Loucy (cell line): ENCODE results near the gene C1orf167.

ENCODE experiments used
- H2AFZ ChIP-seq: fragments of 200-600 bp; sonication (generic); 2 replicates; pipeline ENCODE4 v1.6.0; 2016; ENCODE audit warnings: antibody characterized with exemption, mild to moderate bottlenecking, low read length, moderate library complexity
- H3F3A ChIP-seq: fragments of 200-600 bp; 2 replicates; pipeline ENCODE4 v1.6.0; 2016; ENCODE audit warnings: antibody characterized with exemption, low read depth, mild to moderate bottlenecking
- H3K27me3 ChIP-seq: fragments of 200-600 bp; sonication (generic); 2 replicates; pipeline ENCODE4 v1.6.1; 2014; ENCODE audit warnings: low read length, mild to moderate bottlenecking; ENCODE audit not compliant: insufficient read depth, poor library complexity, severe bottlenecking
- H3K36me3 ChIP-seq: fragments of 200-600 bp; sonication (generic); 2 replicates; pipeline ENCODE4 v1.6.1; 2016; ENCODE audit warnings: low read length; ENCODE audit not compliant: insufficient read depth
- H3K4me1 ChIP-seq: fragments of 200-600 bp; sonication (generic); 2 replicates; pipeline ENCODE4 v1.5.1; 2014; ENCODE audit warnings: low read length, mild to moderate bottlenecking; ENCODE audit not compliant: insufficient read depth, poor library complexity, severe bottlenecking
- H3K4me2 ChIP-seq: fragments of 200-600 bp; sonication (generic); 2 replicates; pipeline ENCODE4 v1.6.0; 2014; ENCODE audit warnings: antibody characterized with exemption, low read length, low read depth, mild to moderate bottlenecking; ENCODE audit not compliant: poor library complexity, severe bottlenecking
- H3K4me3 ChIP-seq: fragments of 200-600 bp; sonication (generic); 2 replicates; pipeline ENCODE4 v1.5.1; 2014; ENCODE audit warnings: low read length, mild to moderate bottlenecking, mixed read lengths; ENCODE audit not compliant: poor library complexity, severe bottlenecking
- H3K79me2 ChIP-seq: fragments of 200-600 bp; sonication (generic); 2 replicates; pipeline ENCODE4 v1.6.1; 2014; ENCODE audit warnings: low read length; ENCODE audit not compliant: insufficient read depth
- H3K9ac ChIP-seq: fragments of 200-600 bp; sonication (generic); 2 replicates; pipeline ENCODE4 v1.6.0; 2014; ENCODE audit warnings: mild to moderate bottlenecking, low read depth, low read length, moderate library complexity; ENCODE audit not compliant: poor library complexity, severe bottlenecking
- H3K9me2 ChIP-seq: fragments of 200-600 bp; sonication (generic); replicated peaks from 2 replicates; pipeline ENCODE4 v1.6.1; 2016; ENCODE audit warnings: low read depth, low read length, mixed read lengths
- H3K9me3 ChIP-seq: fragments of 200-600 bp; sonication (generic); 2 replicates; pipeline ENCODE4 v1.6.1; 2014; ENCODE audit warnings: mild to moderate bottlenecking, antibody characterized with exemption, low read length, low read depth; ENCODE audit not compliant: insufficient read depth
- H4K20me1 ChIP-seq: fragments of 200-600 bp; sonication (generic); 2 replicates; pipeline ENCODE4 v1.6.0; 2014; ENCODE audit warnings: antibody characterized with exemption, low read length, mild to moderate bottlenecking; ENCODE audit not compliant: insufficient read depth, poor library complexity, severe bottlenecking
- EZH2phosphoT487 ChIP-seq: fragments of 200-600 bp; IDR thresholded peaks from 2 replicates; pipeline ENCODE4 v1.6.1; 2018; ENCODE audit warnings: antibody characterized with exemption, mild to moderate bottlenecking, moderate library complexity, borderline replicate concordance
- TF ChIP-seq, protein P1 (sequence below): fragments of 200-600 bp; sonication (generic); conservative IDR thresholded peaks from 2 replicates; pipeline ENCODE4 v1.5.1; 2014; ENCODE audit warnings: mild to moderate bottlenecking, antibody characterized with exemption, low read length

C1orf167 gene

GRCh38 chr1:11746795-11747487 lies 15.1 kb upstream of the C1orf167 start:
- Histone ChIP-seq H3K4me1 (peaks cover 30% of the 10 kb centered on the region), H3F3A (no peaks in the 10 kb centered on the region), H3K36me3 (no peaks in the 10 kb centered on the region), H3K79me2 (no peaks in the 10 kb centered on the region), H3K4me2 (no peak overlapping the region), H3K9me2 (no peaks in the 10 kb centered on the region), H3K4me3 (no peak overlapping the region), H3K9ac (no peak overlapping the region), H3K9me3 (no peaks in the 10 kb centered on the region), H4K20me1 (no peaks in the 10 kb centered on the region), H3K27me3 (no peaks in the 10 kb centered on the region), H2AFZ (no peak overlapping the region)
- TF ChIP-seq, protein P1, sequence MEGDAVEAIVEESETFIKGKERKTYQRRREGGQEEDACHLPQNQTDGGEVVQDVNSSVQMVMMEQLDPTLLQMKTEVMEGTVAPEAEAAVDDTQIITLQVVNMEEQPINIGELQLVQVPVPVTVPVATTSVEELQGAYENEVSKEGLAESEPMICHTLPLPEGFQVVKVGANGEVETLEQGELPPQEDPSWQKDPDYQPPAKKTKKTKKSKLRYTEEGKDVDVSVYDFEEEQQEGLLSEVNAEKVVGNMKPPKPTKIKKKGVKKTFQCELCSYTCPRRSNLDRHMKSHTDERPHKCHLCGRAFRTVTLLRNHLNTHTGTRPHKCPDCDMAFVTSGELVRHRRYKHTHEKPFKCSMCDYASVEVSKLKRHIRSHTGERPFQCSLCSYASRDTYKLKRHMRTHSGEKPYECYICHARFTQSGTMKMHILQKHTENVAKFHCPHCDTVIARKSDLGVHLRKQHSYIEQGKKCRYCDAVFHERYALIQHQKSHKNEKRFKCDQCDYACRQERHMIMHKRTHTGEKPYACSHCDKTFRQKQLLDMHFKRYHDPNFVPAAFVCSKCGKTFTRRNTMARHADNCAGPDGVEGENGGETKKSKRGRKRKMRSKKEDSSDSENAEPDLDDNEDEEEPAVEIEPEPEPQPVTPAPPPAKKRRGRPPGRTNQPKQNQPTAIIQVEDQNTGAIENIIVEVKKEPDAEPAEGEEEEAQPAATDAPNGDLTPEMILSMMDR: no peak
- no peak for TF ChIP-seq EZH2phosphoT487

DNA sequence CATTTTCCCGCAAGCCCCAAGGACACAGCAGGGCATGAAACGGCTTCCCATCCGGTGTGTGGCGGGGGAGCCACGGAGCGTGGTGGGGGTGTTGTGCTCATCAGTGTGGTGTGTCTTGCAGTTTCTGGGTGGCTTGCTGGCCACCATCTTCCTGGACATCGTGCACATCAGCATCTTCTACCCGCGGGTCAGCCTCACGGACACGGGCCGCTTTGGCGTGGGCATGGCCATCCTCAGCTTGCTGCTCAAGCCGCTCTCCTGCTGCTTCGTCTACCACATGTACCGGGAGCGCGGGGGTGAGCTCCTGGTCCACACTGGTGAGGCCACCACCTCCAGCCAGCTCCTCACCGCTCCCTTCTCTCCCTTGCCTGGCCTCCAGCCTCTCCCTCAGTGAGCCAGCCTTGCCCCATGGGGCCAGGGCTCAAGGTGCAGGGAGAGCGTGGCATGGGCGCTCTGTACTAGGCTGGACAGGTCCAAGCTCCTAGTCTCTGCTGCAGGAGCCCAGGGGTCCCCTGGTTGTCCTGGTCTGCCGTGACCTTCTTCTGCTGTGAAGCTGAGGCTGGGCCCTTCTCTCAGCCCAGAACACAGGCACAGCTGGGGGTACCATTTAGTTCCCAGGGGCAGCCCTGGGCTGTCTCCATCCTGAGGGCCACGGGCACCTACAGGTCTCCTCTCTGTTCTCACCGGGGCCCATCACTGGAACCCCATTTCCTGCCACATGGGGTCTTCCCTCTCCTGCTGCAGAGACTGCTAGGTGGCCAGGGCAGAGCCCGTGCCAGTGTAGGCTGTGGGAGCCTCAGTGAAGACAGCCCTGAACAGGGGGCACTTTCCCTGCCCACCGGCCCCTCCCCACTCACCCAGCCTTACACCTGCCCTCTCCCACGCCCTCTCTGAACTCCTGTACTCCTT lies 13.4 kb upstream of the C1orf167 start:
- Histone ChIP-seq H2AFZ (peak overlapping the region; percentile 72; the same call in 1 of the 2 replicates), H3K27me3 (no peaks in the 10 kb centered on the region), H3K36me3 (no peaks in the 10 kb centered on the region), H3K79me2 (no peaks in the 10 kb centered on the region), H3K9ac (peak overlapping the region; percentile 61), H3F3A (no peaks in the 10 kb centered on the region), H3K4me3 (peak overlapping the region; percentile 47), H3K9me2 (no peaks in the 10 kb centered on the region), H3K4me2 (peak overlapping the region; percentile 64), H4K20me1 (no peaks in the 10 kb centered on the region), H3K4me1 (peaks cover 19% of the 10 kb centered on the region), H3K9me3 (no peaks in the 10 kb centered on the region)
- TF ChIP-seq, protein P1: no peak

GRCh38 chr1:11749203-11749689 lies 12.7 kb upstream of the C1orf167 start:
- peak overlapping the region; percentile 72; the same call in 1 of the 2 replicates for H2AFZ ChIP-seq
- H4K20me1 ChIP-seq: no peaks in the 10 kb centered on the region
- H3K9me3 ChIP-seq: no peaks in the 10 kb centered on the region
- no peaks in the 10 kb centered on the region for H3K36me3 ChIP-seq
- H3K4me3 ChIP-seq: peak overlapping the region; percentile 47
- peaks cover 19% of the 10 kb centered on the region for H3K4me1 ChIP-seq
- no peaks in the 10 kb centered on the region for H3K27me3 ChIP-seq
- TF ChIP-seq, protein P1: peak; percentile 99
- no peak for TF ChIP-seq EZH2phosphoT487
- H3K9me2 ChIP-seq: no peaks in the 10 kb centered on the region
- H3K79me2 ChIP-seq: no peaks in the 10 kb centered on the region
- peak overlapping the region; percentile 61 for H3K9ac ChIP-seq
- peak overlapping the region; percentile 64 for H3K4me2 ChIP-seq
- no peaks in the 10 kb centered on the region for H3F3A ChIP-seq
